ENCODE measurements around the gene CDKN2D. TPM values are rescaled to one million over a fixed set of nuclear protein-coding genes. Genes with fewer than 3 reads are reported as not detected.

CDKN2D gene
- total and polyA plus RNA-seq, 2 of the 13 experiments (the other 11 are each of a cell fraction or from before 2014, with no cell fraction given), result 5.4 to 8.6 TPM

DNA sequence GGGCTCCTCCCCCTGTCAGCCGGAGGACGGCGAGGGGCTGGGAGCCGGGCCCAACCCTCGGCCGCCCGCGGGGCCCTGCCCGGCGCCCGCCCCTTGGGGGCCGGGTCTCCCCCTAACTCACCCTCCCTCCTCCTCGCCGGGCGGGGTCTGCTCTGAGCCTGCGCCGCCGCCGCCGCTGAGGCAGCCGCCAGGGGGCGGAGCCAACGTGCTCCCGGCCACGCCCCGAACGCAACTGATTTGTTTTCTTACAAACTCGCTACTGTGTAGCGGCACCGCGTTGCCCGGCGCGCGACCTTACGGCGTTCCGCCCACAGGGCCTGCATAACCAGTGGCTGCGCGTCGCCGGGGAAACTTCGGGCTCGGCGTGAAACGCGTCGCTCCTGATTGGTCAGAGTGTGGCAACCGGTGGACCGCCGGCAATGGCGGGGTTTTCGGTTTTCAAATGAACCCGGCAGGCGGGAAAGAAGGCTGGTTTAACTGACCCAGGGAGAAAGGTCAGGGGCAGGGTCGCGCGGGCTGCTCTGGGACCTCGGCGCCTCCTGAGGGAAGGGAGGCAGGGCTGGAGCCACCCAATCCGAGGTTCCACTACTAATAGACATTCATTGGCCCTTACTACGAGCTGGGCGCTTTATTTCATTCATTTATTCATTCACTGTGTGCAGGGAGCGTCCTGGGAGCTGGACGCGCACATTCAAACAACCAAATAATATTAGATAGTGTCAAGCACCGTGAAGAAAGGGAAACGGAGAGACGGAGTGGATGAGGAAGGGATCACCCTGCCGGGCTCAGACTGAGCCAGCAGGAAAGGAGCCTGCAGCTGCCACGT lies at the start of gene CDKN2D (continued):
- TF ChIP-seq, protein P1, sequence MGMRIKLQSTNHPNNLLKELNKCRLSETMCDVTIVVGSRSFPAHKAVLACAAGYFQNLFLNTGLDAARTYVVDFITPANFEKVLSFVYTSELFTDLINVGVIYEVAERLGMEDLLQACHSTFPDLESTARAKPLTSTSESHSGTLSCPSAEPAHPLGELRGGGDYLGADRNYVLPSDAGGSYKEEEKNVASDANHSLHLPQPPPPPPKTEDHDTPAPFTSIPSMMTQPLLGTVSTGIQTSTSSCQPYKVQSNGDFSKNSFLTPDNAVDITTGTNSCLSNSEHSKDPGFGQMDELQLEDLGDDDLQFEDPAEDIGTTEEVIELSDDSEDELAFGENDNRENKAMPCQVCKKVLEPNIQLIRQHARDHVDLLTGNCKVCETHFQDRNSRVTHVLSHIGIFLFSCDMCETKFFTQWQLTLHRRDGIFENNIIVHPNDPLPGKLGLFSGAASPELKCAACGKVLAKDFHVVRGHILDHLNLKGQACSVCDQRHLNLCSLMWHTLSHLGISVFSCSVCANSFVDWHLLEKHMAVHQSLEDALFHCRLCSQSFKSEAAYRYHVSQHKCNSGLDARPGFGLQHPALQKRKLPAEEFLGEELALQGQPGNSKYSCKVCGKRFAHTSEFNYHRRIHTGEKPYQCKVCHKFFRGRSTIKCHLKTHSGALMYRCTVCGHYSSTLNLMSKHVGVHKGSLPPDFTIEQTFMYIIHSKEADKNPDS (CRISPR knock-in tag; IDR thresholded peaks at IDR 0.05), result no peak
- TF ChIP-seq ZNF235 (CRISPR knock-in tag; IDR thresholded peaks at IDR 0.05; ENCODE audit: borderline replicate concordance) (no peak), ZNF563 (CRISPR knock-in tag; IDR thresholded peaks at IDR 0.05) (peak; percentile 42; the same call in 1 of the 2 replicates), GTF2F1 (IDR thresholded peaks at IDR 0.05; ENCODE audit: low read length) (no peak), BCLAF1 (IDR thresholded peaks at IDR 0.05) (no peak), ZMYM3 (CRISPR knock-in tag; IDR thresholded peaks at IDR 0.05) (no peak), SATB2 (CRISPR knock-in tag; IDR thresholded peaks at IDR 0.05) (no peak), DNMT1 (CRISPR knock-in tag; IDR thresholded peaks at IDR 0.05) (no peak), ZMAT3 (CRISPR knock-in tag; conservative IDR thresholded peaks at IDR 0.05) (no peak), TBL1XR1 (IDR thresholded peaks at IDR 0.05; ENCODE audit: borderline replicate concordance, low read length, partially characterized antibody) (peak; percentile 22), SNRNP70 (IDR thresholded peaks at IDR 0.05; ENCODE audit: low read depth, low read length) (no peak), ZNF20 (CRISPR knock-in tag; IDR thresholded peaks at IDR 0.05) (no peak), NCOA1 (CRISPR knock-in tag; IDR thresholded peaks at IDR 0.05) (no peak), KMT2A (CRISPR knock-in tag; IDR thresholded peaks at IDR 0.05) (peak; percentile 63; the same call in 1 of the 2 replicates), KAT8 (CRISPR knock-in tag; IDR thresholded peaks at IDR 0.05) (peak; percentile 75), HOXA3 (CRISPR knock-in tag; IDR thresholded peaks at IDR 0.05) (peak; percentile 84), GATA4 (IDR thresholded peaks at IDR 0.05; ENCODE audit: borderline replicate concordance, low read depth) (0 out of 2 replicates have a peak, but pooled peaks have one; percentile 9), ZNF639 (CRISPR knock-in tag; conservative IDR thresholded peaks at IDR 0.05) (peak; percentile 17), ZNF451 (CRISPR knock-in tag; IDR thresholded peaks at IDR 0.05) (no peak), REPIN1 (CRISPR knock-in tag; IDR thresholded peaks at IDR 0.05; ENCODE audit: borderline replicate concordance, low read depth) (peak; percentile 96), TOE1 (CRISPR knock-in tag; IDR thresholded peaks at IDR 0.05) (0 out of 2 replicates have a peak, but pooled peaks have one; percentile 37), PRPF4 (IDR thresholded peaks at IDR 0.05; ENCODE audit: low read depth, low read length, poor library complexity, severe bottlenecking) (no peak), ZBTB20 (CRISPR knock-in tag; IDR thresholded peaks at IDR 0.05; ENCODE audit: borderline replicate concordance, low read depth) (no peak)

All from HepG2 (cell line).